MCF 10A (cell line): ENCODE data around the gene FDCSP. TPM values are rescaled to one million over a fixed set of nuclear protein-coding genes. Genes with fewer than 3 reads are reported as not detected.
"Not testable (repeated sequence)": the region's sequence is repeated elsewhere in the genome, so short reads cannot be mapped to it uniquely, and the experiment has no call there.

Experiments used
- BruUV-seq: library from RNA; stranded (reverse); fragments of 400-500 nt; replicated peaks from 2 replicates; lab custom pipeline; 2021; lab: Mats Ljungman, UMichigan
- CTCF ChIA-PET: fragments of 300-600 bp; sonication (Branson Sonifier 250); formaldehyde crosslinking; extraction: SDS; loops from one replicate; lab custom pipeline; 2021; ENCODE audit warnings: antibody characterized with exemption, inconsistent platforms; lab: Yijun Ruan, JAX
- POLR2A ChIA-PET: fragments of 300-600, 350-650 bp; sonication (Branson Sonifier 250); formaldehyde crosslinking; extraction: SDS; loops from one replicate; lab custom pipeline; 2020; ENCODE audit warnings: antibody characterized with exemption, inconsistent platforms; lab: Yijun Ruan, JAX
- DNase-seq: peaks from one replicate; pipeline ENCODE4 v3.0.0-alpha.2; 2018; ENCODE audit not compliant: unreplicated experiment
- H3K27ac Mint-ChIP-seq: one replicate; pipeline ENCODE4 v1.8.0; 2022; ENCODE audit warnings: mild to moderate bottlenecking, low read depth, mixed read lengths; ENCODE audit not compliant: unreplicated experiment
- H3K27me3 Mint-ChIP-seq: one replicate; pipeline ENCODE4 v1.8.0; 2022; ENCODE audit warnings: mixed read lengths; ENCODE audit not compliant: insufficient read depth, unreplicated experiment
- H3K36me3 Mint-ChIP-seq: one replicate; pipeline ENCODE4 v1.8.0; 2022; ENCODE audit warnings: mild to moderate bottlenecking, moderate library complexity, mixed read lengths; ENCODE audit not compliant: insufficient read depth, unreplicated experiment
- H3K4me1 Mint-ChIP-seq: one replicate; pipeline ENCODE4 v1.8.0; 2022; ENCODE audit warnings: mixed read lengths; ENCODE audit not compliant: insufficient read depth, unreplicated experiment
- H3K4me3 Mint-ChIP-seq: one replicate; pipeline ENCODE4 v1.8.0; 2022; ENCODE audit warnings: mild to moderate bottlenecking, moderate library complexity, mixed read lengths; ENCODE audit not compliant: unreplicated experiment
- H3K9me3 Mint-ChIP-seq: one replicate; pipeline ENCODE4 v1.8.0; 2022; ENCODE audit warnings: mixed read lengths; ENCODE audit not compliant: unreplicated experiment
- CTCF ChIP-seq: fragments of 200-600 bp; IDR thresholded peaks from one replicate; pipeline ENCODE4 v1.8.0; 2022; ENCODE audit warnings: antibody characterized with exemption, mild to moderate bottlenecking; ENCODE audit not compliant: unreplicated experiment
- intact Hi-C: fragments of 100-400 bp; cut with micrococcal nuclease; formaldehyde crosslinking; loops from 2 replicates; pipeline ENCODE4 v1.14.1; 2022
- total RNA-seq: library from RNA; stranded (reverse); gene quantifications from 2 replicates; pipeline ENCODE4 v1.2.3, GENCODE V29; 2022

FDCSP gene
- total RNA-seq, 1 experiment from 2014 or later: not detected

DNA sequence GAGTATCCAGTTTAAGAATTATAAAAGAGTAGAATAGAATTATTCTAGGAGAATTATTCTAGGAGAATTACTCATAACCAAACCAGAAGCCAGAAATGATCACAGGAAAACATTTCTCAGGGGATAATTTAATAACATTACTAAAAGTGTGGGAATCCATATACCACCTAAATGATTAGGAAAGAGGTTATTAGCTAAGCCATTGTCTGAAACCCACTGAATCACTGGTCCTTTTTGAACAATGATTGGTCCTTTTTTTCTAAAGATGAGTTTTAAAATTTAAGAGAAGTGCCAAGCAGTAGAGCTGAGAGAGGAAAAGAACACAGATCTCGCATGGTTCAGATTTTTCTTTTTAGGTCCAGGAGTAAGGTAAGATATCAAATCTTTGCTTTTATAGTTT lies 30.5 kb upstream of the FDCSP start, which contains the start of gene ODAM:
Gene ODAM, plus strand, starts transcription at position 301 of the 400 bp plus-strand sequence. CDS start 819 bp downstream, outside the sequence.
- Mint-ChIP-seq H3K27ac (no peak within 1 kb of the TSS), H3K36me3 (no peaks in the 10 kb centered on the region), H3K27me3 (peaks cover 49% of the 10 kb centered on the region), H3K4me3 (no peak within 1 kb of the TSS), H3K4me1 (no peaks in the 10 kb centered on the region), H3K9me3 (no peaks in the 10 kb centered on the region)
- ChIA-PET CTCF (no interaction called here), POLR2A (no interaction called here)
- TF ChIP-seq CTCF: no peak
- no peak for DNase-seq
- no TSS peak for BruUV-seq
- intact Hi-C loops: no loop called here

GRCh38 chr4:70196857-70197256 lies 29.1 kb upstream of the FDCSP start:
- peaks cover 44% of the 10 kb centered on the region for H3K27me3 Mint-ChIP-seq
- no peak overlapping the region for H3K4me3 Mint-ChIP-seq
- H3K9me3 Mint-ChIP-seq: no peaks in the 10 kb centered on the region
- no peaks in the 10 kb centered on the region for H3K36me3 Mint-ChIP-seq
- no peak for TF ChIP-seq CTCF
- CTCF ChIA-PET: interaction anchor here (0.6 kb wide), 1 partner anchor 15 kb away, joined by 3 read pairs; no protein-coding TSS in a partner anchor
- no TSS peak for BruUV-seq
- DNase-seq: peak; percentile 12
- H3K4me1 Mint-ChIP-seq: no peaks in the 10 kb centered on the region
- POLR2A ChIA-PET: interaction anchor here (0.9 kb wide), 1 partner anchor 295 kb away, joined by 3 read pairs; no protein-coding TSS in a partner anchor
- no peak overlapping the region for H3K27ac Mint-ChIP-seq
- intact Hi-C loops: no loop called here

GRCh38 chr4:70197842-70198241 lies 28.1 kb upstream of the FDCSP start:
- no peak for DNase-seq
- no TSS peak for BruUV-seq
- no peaks in the 10 kb centered on the region for H3K4me1 Mint-ChIP-seq
- peaks cover 47% of the 10 kb centered on the region for H3K27me3 Mint-ChIP-seq
- H3K9me3 Mint-ChIP-seq: no peaks in the 10 kb centered on the region
- H3K36me3 Mint-ChIP-seq: no peaks in the 10 kb centered on the region
- POLR2A ChIA-PET: interaction anchor here (0.8 kb wide), 1 partner anchor 10 kb away, joined by 3 read pairs; no protein-coding TSS in a partner anchor
- no peak overlapping the region for H3K4me3 Mint-ChIP-seq
- CTCF ChIA-PET: interaction anchor here (1.2 kb wide), 1 partner anchor 15 kb away, joined by 4 read pairs; no protein-coding TSS in a partner anchor
- no peak for TF ChIP-seq CTCF
- intact Hi-C loops: no loop called here
- no peak overlapping the region for H3K27ac Mint-ChIP-seq

- Mint-ChIP-seq H3K4me1 (no peaks in the 10 kb centered on the region), H3K9me3 (no peaks in the 10 kb centered on the region), H3K27me3 (peaks cover 36% of the 10 kb centered on the region), H3K36me3 (no peaks in the 10 kb centered on the region), H3K4me3 (no peak overlapping the region), H3K27ac (no peak overlapping the region)
- intact Hi-C loops: no loop called here
- BruUV-seq: no TSS peak
- ChIA-PET CTCF (no interaction called here), POLR2A (no interaction called here)
- TF ChIP-seq CTCF: no peak
- no peak for DNase-seq
Measured at GRCh38 chr4:70203601-70204000, 22.3 kb upstream of the FDCSP start.

GRCh38 chr4:70212752-70213151 lies 13.2 kb upstream of the FDCSP start:
- H3K4me1 Mint-ChIP-seq, CTCF ChIA-PET, H3K4me3 Mint-ChIP-seq, H3K9me3 Mint-ChIP-seq, DNase-seq, H3K27ac Mint-ChIP-seq, H3K36me3 Mint-ChIP-seq, BruUV-seq, intact Hi-C loops: not testable (repeated sequence)
- H3K27me3 Mint-ChIP-seq: peaks cover 26% of the 10 kb centered on the region
- POLR2A ChIA-PET: interaction anchor here (1.1 kb wide), 1 partner anchor 382 kb away, joined by 3 read pairs; no protein-coding TSS in a partner anchor

DNA sequence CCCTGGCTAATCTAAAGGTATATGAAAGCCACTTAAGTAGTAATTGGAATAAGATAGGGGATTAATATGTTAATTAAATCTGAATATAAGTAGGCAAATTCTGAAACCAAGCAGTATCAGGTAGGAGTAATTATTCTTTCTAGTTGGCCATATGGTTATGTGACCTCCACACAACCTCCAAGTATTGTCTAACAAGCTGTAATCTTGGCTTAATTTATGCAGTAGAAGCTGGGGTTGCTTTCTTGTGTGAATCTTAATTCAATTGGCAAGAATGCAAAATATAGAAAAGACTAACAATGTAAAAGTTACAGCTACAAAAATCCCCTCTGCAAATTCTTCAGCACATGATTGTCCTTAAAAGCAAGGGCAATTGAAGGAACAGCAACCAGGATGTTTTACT lies 9.8 kb upstream of the FDCSP start:
- H3K36me3 Mint-ChIP-seq, H3K4me1 Mint-ChIP-seq, H3K9me3 Mint-ChIP-seq, H3K4me3 Mint-ChIP-seq, BruUV-seq, POLR2A ChIA-PET, CTCF ChIA-PET, DNase-seq, H3K27ac Mint-ChIP-seq, intact Hi-C loops: not testable (repeated sequence)
- H3K27me3 Mint-ChIP-seq: peaks cover 21% of the 10 kb centered on the region
